SW480 (cell line): ENCODE measurements around the gene CLBA1.
"Not testable (repeated sequence)": the region's sequence is repeated elsewhere in the genome, so short reads cannot be mapped to it uniquely, and the experiment has no call there.

ENCODE experiments used
- DNase-seq: peaks from one replicate; pipeline ENCODE4 v3.0.0-alpha.2; 2016; ENCODE audit warnings: low spot score

Gene CLBA1

DNA sequence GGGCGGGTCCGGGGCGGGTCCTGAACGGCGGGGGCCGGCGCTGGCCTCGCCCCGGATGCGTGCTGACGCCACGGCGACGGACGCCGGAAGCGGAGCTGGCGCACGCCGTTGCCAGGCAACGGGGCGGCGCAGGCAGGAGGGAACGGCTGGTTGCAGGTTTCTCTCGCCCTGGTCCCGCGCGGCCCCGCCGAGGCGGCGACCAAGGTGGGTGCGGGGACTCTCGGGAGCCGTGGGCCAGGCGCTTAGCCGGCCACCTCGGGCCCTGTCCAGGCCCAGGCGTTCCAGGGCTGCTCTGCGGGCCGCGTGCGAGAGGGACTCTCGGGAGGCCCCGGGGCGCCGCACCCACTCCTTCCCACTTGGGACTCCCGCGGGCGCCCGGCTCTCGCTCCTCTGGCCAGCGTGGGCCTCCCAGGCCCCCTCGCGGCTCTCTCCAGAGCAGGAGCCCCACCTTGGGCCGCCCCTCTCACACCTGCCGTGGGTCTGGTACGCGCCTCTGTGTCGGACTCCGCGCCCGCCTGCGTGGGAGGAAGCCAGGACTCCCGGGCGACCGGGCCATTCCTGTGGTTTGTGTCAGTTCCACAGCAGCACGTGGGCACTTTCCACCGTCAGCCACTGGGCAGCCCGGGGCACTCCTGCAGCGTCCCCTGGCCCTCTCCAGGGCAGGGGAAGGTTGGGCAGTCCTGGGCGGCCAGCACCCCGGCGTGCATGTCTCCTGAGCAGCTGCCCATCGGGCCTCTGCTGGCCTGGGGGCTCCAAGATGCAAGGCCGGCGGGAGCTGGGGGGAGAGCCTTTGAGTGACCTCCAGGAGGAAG lies at the start of gene CLBA1:
TSS of gene CLBA1 (plus strand) at position 114 of the 812 bp plus-strand sequence. CDS start at position 758, 644 bp downstream.
- peak; percentile 86 for DNase-seq

GRCh38 chr14:104935955-104936354 lies 49.6 kb upstream of the CLBA1 start:
- no peak for DNase-seq

DNA sequence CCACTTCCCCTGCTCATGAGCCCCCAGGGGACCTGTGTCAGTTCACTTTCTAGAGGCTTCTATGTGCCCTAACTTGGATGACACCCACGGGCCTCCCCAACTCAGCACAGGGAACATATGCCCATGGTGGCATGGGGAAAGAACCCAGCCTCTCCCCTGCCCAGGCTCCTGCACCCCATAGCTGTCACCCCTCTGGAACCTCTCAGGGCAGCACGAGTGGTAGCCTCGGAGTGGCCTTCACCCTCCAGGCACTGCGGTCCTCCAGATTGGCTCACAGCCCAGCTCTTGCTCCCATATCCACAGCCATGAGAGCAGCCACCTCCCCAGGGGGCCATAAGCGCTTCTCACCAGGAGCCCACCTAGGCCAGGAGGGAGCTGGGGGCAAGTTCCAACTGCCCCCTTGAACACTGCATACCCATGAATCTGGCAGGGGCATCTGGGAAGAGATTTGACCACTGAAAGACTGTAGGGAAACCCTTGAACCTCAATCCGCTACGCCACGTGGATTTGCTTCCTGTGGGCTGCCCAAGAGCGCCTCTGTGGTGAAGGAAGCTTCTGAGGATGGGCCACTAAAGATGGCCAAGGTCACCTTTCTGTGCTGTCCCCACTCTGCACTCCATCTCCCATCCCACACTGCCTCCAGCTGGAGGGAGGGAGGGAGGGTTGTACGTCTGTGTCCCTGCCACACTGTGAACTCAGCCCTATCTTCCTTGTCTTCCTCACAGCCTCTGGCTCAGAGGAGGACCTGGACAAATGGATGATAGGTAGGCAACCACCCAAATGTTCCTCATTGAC lies 49.0 kb upstream of the CLBA1 start:
- DNase-seq, result no peak

- DNase-seq, result no peak
Measured at GRCh38 chr14:104937161-104937560, 48.4 kb upstream of the CLBA1 start.

GRCh38 chr14:104937694-104938365 lies 47.8 kb upstream of the CLBA1 start:
- no peak for DNase-seq

DNA sequence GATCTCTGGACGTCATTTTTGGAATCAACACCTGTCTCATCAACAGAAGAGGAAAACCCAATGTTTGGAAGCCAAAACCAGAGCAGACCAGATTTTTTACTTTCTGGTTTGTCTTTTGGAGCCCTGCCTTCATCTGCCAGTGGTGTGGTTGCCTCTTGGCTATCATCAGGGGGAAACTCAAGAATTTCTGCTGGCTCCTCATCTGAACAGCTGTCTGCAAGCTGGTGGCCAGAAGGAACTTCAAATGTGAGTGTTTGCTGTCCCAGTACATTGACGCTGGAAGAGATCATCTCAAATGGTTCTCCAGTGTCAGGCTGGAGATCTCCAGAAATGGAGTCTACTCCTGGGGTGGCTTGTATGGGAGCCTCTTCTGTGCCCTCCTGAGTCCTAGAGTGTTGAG lies 47.2 kb upstream of the CLBA1 start:
- no peak for DNase-seq

DNA sequence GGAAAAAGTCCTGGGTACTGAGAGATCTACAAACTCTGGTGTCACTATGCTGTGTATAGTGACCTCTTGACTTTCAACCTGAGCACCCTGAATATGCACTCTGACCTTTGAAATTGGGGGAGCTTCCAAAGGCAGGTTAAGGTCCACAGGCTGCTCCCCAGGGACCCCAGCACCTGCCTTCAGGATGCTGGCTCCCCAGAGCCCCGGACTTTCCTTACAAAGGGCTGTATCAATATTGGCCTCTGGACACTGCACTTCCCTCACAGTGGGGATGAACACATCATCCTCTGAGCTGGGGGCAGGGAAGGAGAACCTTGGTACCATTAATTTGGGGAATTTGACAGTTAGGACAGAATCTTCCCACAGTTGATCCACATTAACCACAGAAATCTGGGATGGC lies 46.6 kb upstream of the CLBA1 start:
- DNase-seq, result no peak

DNA sequence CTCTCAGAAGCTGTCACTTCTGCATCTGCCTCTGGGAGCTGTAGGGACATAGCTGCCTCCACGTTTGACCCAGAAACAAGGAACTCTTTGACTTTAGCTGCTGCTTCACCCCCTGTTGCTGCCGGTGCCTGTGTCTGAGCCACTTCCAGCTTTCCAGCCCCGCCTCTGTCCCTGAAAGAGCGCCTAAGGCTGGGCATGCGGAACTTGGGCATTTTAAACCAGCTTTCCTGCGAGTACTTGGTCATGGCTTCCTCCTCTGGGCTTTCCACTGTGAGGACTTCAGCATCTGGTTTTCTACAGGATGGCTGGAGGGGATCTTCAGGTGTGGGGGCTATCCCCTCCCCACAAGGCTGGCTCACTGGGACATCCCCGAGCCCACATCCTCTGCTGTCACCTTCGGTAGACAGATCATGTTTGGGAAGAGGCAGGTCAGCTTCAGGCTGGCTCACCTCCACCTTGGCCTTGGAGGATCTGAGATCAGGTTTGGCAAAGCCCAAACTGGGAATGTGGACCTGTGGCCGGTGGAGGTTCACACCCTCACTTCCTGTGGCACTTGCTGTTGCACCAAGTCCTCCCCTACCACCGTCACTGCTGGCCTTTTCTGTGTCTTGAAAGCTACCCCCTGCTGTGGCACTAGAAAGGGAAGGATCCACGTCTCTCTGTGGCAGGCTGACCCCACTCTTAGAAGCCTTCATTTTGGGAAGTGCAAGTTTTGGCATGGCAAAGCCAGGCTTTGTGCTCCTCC lies 45.8 kb upstream of the CLBA1 start:
- no peak for DNase-seq

GRCh38 chr14:104940526-104941150 lies 45.0 kb upstream of the CLBA1 start:
- DNase-seq, result no peak

GRCh38 chr14:104941508-104942365 lies 43.9 kb upstream of the CLBA1 start:
- DNase-seq, result no peak

GRCh38 chr14:104942586-104942985 lies 43.0 kb upstream of the CLBA1 start:
- DNase-seq, result no peak

DNA sequence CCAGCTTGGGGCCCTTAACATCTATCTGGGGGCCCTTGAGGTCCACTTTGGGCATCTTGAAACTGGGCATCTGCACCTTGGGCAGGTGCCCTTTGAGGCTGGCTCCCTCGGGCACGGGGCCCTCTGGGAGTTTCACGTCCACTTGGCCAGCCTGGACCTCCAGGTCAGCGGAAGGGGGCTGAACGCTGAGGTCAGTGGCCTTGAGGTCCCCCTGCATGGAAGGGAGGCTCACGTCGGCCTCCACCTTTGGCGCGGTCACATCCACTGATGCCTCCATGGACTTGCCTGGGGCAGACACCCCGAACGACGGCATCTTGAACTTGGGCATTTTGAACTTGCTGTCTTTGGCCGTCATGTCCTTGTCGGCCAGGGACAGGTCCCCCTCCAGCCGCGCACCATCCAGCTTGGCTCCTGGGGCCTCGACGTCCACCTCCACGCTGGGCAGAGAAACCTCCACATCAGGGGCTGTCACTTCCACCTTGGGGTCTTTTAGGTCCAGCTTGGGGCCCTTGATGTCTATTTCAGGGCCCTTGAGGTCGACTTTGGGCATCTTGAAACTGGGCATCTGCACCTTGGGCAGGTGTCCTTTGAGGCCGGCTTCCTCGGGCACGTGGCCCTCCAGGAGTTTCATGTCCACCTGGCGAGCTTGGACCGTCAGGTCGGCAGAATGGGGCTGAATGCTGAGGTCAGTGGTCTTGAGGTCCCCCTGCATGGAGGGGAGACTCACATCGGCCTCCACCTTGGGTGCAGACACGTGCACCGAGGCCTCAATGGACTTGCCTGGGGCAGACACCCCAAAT lies 42.2 kb upstream of the CLBA1 start:
- not testable (repeated sequence) for DNase-seq

GRCh38 chr14:104944016-104944308 lies 41.6 kb upstream of the CLBA1 start:
- not testable (repeated sequence) for DNase-seq

DNA sequence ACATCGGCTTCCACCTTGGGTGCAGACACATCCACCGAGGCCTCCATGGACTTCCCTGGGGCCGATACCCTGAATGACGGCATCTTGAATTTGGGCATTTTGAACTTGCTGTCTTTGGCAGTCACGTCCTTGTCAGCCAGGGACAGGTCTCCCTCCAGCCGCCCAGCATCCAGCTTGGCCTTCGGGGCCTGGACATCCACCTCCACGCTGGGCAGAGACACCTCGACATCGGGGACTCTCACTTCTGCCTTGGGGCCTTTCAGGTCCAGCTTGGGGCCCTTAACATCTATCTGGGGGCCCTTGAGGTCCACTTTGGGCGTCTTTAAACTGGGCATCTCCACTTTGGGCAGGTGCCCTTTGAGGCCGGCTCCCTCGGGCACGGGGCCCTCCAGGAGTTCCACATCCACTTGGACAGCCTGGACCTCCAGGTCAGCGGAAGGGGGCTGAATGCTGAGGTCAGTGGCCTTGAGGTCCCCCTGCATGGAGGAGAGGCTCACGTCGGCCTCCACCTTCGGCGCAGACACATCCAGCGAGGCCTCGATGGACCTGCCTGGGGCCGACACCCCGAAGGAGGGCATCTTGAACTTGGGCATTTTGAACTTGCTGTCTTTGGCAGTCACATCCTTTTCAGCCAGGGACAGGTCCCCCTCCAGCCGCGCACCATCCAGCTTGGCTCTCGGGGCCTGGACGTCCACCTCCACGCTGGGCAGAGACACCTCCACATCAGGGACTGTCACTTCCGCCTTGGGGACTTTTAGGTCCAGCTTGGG lies 41.0 kb upstream of the CLBA1 start:
- DNase-seq, result not testable (repeated sequence)

DNA sequence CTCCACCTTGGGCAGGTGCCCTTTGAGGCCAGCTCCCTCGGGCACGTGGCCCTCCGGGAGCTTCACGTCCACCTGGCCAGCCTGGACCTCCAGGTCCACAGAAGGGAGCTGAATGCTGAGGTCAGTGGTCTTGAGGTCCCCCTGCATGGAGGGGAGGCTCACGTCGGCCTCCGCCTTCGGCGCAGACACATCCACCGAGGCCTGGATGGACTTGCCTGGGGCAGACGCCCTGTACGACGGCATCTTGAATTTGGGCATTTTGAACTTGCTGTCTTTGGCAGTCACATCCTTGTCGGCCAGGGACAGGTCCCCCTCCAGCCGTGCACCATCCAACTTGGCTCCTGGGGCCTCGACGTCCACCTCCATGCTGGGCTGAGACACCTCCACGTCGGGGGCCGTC lies 40.3 kb upstream of the CLBA1 start:
- not testable (repeated sequence) for DNase-seq

DNA sequence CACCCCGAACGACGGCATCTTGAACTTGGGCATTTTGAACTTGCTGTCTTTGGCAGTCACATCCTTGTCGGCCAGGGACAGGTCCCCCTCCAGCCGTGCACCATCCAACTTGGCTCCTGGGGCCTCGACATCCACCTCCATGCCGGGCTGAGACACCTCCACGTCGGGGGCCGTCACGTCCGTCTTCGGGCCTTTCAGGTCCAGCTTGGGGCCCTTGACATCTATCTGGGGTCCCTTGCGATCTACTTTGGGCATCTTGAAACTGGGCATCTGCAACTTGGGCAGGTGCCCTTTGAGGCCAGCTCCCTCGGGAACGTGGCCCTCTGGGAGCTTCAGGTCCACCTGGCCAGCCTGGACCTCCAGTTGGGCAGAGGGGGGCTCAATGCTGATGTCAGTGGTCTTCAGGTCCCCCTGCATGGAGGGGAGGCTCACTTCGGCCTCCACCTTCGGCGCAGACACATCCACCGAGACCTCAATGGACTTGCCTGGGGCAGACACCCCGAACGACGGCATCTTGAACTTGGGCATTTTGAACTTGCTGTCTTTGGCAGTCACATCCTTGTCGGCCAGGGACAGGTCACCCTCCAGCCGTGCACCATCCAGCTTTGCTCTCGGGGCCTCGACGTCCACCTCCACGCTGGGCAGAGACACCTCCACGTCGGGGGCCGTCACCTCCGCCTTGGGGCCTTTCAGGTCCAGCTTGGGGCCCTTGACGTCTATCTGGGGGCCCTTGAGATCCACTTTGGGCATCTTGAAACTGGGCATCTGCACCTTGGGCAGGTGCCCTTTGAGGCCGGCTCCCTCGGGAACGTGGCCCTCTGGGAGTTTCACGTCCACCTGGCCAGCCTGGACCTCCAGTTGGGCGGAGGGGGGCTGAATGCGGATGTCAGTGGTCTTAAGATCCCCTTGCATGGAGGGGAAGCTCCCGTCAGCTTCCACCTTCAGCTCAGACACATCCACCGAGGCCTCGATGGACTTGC lies 39.3 kb upstream of the CLBA1 start:
- not testable (repeated sequence) for DNase-seq

GRCh38 chr14:104947201-104947600 lies 38.4 kb upstream of the CLBA1 start:
- not testable (repeated sequence) for DNase-seq
